NCI-H1436 treated with DMSO at 0.1 percent for 48 hours (cell line): ENCODE data around the gene RAB28.
"Not testable (repeated sequence)": the region's sequence is repeated elsewhere in the genome, so short reads cannot be mapped to it uniquely, and the experiment has no call there.

Experiments used
- DNase-seq: peaks from one replicate; lab custom pipeline; 2025; lab: John Stamatoyannopoulos, UW

RAB28 gene

GRCh38 chr4:13449590-13449989, 34.5 kb downstream of the RAB28 start:
- DNase-seq, result no peak

GRCh38 chr4:13445841-13446790, 38.0 kb downstream of the RAB28 start:
- no peak for DNase-seq

DNA sequence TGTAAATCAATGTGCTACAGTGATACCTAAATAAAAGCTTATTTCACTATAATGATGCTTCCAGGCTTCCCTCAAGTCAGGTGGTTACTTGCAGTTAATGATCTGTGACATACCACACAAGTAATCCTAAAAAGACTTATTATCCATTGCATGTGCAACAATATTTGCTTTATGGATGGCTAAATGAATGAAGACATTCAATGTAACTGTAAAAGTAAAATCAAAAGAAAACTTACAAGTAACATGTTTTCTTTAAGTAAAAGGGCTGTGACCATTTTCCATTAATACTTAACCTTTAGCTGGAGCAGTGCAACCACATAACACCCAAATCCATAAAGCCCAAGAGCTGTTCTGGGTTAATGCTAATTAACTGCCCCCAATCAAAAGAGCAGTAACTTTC, 42.6 kb downstream of the RAB28 start:
- no peak for DNase-seq

DNA sequence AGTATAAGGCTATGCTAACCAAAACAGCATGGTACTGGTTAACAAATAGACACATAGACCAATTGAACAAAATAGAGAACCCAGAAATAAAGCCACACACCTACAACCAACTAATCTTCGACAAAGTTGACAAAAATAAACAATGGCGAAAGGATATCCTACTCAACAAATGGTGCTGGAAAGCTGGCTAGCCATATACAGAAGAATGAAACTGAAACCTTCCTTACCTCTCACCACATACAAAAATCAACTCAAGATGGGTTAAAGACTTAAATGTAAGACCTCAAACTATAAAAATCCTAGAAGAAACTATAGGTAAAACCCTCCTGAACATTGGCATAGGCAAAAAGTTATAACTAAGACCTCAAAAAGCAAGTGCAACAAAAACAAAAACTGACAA, 47.2 kb downstream of the RAB28 start:
- no peak for DNase-seq

DNA sequence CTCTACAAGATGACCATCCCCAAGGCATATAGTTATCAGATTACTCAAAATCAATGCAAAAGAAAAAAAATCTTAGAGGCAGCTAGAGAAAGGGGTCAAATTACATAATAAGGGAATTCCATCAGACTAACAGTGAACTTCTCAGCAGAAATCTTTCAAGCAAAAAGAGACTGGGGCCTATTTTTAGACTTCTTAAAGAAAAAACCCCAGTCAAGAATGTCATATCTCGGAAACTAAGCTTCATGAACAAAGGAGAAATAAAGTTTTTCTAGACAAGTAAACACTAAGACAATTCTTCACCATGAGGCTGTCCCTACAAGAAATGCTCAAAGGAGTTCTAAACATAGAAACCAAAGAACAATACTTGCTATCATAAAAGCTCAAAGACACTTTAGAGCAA, 51.7 kb downstream of the RAB28 start:
- no peak for DNase-seq

DNA sequence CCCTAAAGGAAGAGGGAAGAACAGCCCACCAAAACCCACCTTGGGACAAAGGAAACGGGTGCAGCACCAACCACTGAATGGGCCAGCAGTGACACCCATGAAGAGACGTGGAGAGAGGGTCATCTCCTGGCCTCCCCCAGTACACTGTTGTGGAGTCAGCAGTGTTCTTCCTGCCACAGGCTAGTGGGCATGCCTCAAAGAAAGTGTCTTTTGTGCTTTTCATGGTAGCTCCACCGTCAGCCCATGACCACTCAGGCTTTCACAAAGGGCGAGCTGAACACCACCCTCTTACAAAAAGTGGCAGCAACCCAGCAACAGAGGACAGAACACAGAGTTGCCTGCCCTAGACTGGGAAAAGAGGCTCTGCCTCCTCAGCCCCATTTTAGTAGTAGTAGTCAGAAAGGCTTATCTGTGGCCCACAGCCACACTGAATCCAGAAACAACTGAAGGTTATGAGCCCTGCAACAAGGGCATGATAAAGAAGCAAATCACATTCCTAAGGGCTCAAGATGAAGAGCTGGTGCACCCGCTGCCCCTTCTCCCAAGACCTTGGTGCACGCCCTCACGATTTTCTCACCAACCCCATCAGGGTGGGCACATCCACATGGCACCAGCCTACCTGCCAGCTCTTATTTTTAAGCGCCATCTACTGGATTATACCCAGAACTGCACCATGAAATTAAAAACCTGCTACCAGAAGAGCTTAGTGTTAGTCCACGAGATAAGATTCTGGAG, 53.1 kb downstream of the RAB28 start:
- DNase-seq, result no peak

GRCh38 chr4:13427599-13428325, 56.4 kb downstream of the RAB28 start:
- DNase-seq, result no peak

DNA sequence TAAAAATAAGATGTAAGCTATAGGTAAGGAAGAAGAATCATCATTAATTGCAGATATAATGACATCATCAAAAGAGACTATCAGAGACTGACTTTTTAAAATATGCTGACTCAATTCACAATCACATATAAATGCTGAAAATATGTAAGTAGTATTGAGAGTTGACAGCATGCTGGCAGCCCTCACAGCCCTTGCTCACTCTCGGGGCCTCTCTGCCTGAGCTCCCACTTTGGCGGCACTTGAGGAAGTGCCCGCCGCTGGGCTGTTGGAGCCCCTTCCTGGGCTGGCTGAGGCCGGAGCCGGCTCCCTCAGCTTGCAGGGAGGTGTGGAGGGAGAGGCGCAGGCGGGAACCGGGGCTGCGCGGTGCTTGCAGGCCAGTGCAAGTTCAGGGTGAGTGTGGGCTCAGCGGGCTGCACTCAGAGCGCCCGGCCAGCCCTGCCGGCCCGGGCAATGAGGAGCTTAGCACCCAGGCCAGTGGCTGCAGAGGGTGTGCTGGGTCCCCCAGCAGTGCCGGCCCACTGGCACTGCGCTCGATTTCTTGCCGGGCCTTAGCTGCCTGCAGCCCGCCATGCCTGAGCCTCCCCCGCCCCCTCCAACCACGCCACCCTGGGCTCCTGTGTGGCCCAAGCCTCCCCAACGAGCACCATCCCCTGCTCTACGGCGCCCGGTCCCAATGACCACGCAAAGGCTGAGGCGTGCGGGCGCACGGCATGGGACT, 68.9 kb downstream of the RAB28 start:
- no peak for DNase-seq

GRCh38 chr4:13413729-13414437, 70.3 kb downstream of the RAB28 start:
- no peak for DNase-seq

- DNase-seq, result no peak
Observed at GRCh38 chr4:13411942-13412341, 72.2 kb downstream of the RAB28 start.

DNA sequence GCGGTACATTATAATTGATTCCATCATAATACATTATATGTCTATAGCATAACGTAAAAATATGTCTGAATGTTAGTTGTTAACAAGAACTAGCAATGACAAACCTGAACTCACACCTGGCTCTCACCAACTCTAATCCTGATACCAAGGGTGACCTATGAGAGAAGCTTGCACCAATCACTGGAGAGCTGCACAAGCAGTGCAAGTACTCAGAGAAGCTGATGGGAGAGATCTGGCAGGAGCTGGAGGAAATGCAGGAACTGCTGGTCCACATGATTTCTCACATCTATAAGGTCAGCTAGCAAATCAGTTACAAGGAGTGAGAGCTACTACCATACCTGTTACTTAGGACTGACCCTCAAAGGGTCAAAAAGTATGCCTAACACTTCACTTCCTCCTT, 74.8 kb downstream of the RAB28 start:
- no peak for DNase-seq

- not testable (repeated sequence) for DNase-seq
Observed at GRCh38 chr4:13406156-13406555, 78.0 kb downstream of the RAB28 start.

DNA sequence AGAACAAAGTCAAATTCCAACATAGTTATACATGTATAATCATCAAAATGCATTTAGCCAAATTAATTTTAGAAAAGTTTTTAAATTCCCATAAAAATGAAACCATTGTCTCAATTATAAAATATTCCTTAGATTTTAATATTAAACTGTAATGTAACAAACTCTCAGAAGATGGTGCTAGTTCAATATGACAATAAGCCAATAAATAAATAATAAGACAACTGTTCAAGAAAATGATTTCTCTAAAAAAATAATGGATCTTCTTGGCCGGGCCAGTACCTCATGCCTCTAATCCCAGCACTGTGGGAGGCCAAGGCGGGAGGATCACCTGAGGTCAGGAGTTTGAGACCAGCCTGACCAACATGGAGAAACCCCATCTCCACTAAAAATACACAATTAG, 80.3 kb downstream of the RAB28 start:
- DNase-seq, result no peak

- DNase-seq, result no peak
Observed at GRCh38 chr4:13403326-13403725, 80.8 kb downstream of the RAB28 start.

- no peak for DNase-seq
Observed at GRCh38 chr4:13399257-13399656, 84.9 kb downstream of the RAB28 start.

DNA sequence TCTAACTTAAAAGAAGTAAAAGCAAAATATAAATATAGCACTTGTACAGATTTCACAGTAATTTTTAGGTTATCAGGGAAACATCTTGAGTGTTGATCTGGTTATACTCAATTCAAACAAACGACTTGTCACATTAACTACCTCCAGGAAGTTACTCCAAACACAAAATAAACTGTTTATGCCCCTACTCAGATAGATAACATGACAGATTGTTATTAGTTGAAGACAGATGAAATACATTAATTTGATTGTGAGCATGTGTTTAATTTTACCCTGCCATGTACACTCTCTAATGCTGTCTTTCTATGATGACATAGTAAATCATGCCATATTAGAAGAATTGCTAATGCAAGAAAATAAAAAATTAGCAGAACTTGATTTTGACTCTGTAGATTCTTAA, 88.0 kb downstream of the RAB28 start:
- DNase-seq, result no peak

GRCh38 chr4:13389901-13390300, 94.2 kb downstream of the RAB28 start:
- not testable (repeated sequence) for DNase-seq

DNA sequence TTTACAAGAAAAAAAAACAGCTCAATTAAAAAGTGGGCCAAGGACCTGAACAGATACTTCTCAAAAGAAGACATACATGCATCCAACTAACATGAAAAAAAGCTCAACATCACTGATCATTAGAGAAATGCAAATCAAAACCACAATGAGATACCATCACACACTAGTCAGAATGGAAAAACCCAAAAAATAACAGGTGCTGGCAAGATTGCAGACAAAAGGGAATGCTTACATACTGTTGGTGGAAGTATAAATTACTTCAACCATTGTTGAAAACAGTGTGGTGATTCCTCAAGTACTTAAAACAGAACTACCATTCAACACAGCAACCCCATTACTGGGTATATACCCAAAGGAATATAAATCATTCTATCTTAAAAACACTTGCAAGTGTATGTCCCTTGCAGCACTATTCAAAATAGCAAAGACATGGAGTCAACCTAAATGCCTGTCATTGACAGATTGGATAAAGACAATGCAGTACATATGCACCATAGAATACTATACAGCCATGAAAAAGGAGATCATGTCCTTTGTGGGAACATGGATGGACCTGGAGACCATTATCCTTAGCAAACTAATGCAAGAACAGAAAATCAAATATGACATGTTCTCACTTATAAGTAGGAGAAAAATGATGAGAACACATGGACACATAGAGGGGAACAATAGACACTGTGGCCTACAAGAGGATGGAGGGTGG, 97.6 kb downstream of the RAB28 start:
- DNase-seq, result no peak

GRCh38 chr4:13384055-13384454, 100.1 kb downstream of the RAB28 start:
- DNase-seq, result no peak

DNA sequence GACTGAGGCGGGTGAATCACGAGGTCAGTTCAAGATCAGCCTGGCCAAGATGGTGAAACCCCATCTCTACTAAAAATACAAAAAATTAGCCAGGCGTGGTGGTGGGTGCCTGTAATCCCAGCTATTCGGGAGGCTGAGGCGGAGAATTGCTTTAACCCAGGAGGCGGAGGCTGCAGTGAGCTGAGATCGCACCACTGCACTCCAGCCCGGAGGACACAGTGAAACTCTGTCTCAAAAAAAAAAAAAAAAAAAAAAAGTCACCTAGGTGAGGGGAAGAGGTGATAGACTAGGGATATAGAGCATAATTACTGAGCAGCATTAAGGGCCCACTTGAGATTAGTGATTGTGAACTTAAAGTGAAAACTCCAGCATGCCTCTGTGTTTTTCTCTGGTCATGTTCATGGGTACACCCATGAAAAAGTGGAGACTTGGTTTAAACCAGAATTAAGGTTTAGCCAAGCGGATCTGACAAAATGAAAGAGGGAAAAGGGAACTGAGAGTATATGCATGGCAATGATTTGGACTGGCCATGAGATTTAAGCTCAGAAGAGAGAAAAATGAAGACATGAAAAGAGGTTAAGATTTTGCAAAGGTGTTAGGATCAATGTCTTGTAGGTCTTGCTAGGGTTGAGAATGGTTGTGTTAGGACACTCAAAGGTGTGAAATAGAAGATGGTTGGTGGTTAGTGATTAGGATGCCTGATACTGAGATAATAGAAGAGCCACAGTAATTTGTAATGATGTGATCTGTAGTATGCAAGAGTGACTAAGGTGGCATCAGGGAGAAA, 105.0 kb downstream of the RAB28 start:
- no peak for DNase-seq
